Measurements from ENCODE around the gene TFCP2. TPM values are rescaled to one million over a fixed set of nuclear protein-coding genes. Genes with fewer than 3 reads are reported as not detected.
"Not testable (repeated sequence)": the region's sequence is repeated elsewhere in the genome, so short reads cannot be mapped to it uniquely, and the experiment has no call there.

The TFCP2 gene
- 20.6 TPM for polyA plus RNA-seq (2012; ENCODE audit: missing spikeins)

- peak; percentile 91 for DNase-seq (ENCODE audit: insufficient read length)
- 0 out of 2 replicates have a peak, but pooled peaks have one; percentile 13 for TF ChIP-seq TAF1 (IDR thresholded peaks at IDR 0.05; ENCODE audit: borderline replicate concordance, low read depth, low read length)
- TF ChIP-seq POLR2A (IDR thresholded peaks at IDR 0.05; ENCODE audit: low read depth, low read length), result peak; percentile 62
- peak; percentile 40; the same call in 1 of the 2 replicates for TF ChIP-seq POLR2AphosphoS5 (IDR thresholded peaks at IDR 0.05; ENCODE audit: low read depth, low read length)
- peak; percentile 97 for FAIRE-seq
Observed at GRCh38 chr12:51172515-51173431, at the start of gene TFCP2. Gene TFCP2 (minus strand): TSS chr12:51173135. CDS start chr12:51172422, 713 bp downstream.

DNA sequence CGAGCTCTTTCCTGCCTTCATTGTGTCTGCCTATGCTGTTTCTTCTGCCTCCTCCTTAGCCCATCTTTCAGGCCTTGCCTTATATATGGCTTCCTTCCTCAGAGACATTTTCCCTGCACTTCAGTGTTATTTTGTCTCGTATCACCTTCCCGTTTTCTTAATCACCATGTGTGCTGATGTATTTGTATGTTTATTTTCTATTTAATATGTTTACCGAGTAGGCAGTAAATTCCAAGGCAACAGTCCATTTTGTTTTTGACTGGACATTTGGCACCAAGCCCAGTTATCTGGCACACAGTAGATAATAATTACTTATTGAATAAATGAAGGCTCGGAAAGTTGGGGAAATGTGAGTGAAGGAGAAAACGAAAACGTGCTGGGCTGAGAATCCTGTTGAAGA, 49.5 kb upstream of the TFCP2 start:
- DNase-seq (ENCODE audit: insufficient read length), result no peak
- no peak for FAIRE-seq
- no peak for TF ChIP-seq POLR2A (IDR thresholded peaks at IDR 0.05; ENCODE audit: low read depth, low read length)
- TF ChIP-seq TAF1 (IDR thresholded peaks at IDR 0.05; ENCODE audit: borderline replicate concordance, low read depth, low read length), result no peak
- TF ChIP-seq POLR2AphosphoS5 (IDR thresholded peaks at IDR 0.05; ENCODE audit: low read depth, low read length), result no peak

GRCh38 chr12:51219857-51220256, 46.9 kb upstream of the TFCP2 start:
- DNase-seq (ENCODE audit: insufficient read length), result not testable (repeated sequence)
- FAIRE-seq, result peak; percentile 67

DNA sequence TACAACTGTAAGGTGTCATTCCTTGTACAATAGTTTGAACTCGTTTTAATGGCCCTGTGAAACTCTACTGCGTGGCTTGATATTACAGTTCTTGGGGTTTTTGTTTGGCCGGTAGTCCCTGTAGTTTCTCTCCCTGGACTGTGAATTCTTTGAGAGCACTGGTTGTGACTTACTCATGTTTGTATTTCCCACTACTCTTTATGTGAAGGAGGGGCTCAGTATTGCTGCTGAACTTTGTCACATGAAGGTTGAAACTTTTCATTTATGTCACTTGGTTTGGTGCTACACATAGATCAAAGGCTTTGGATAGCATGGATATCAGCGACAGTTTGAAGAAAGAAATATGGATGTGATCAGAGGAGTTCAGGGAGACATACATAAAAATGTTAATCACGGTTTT, 46.4 kb upstream of the TFCP2 start:
- FAIRE-seq, result no peak
- TF ChIP-seq POLR2A (IDR thresholded peaks at IDR 0.05; ENCODE audit: low read depth, low read length) (no peak), TAF1 (IDR thresholded peaks at IDR 0.05; ENCODE audit: borderline replicate concordance, low read depth, low read length) (no peak), POLR2AphosphoS5 (IDR thresholded peaks at IDR 0.05; ENCODE audit: low read depth, low read length) (no peak)
- no peak for DNase-seq (ENCODE audit: insufficient read length)

- TF ChIP-seq POLR2AphosphoS5 (IDR thresholded peaks at IDR 0.05; ENCODE audit: low read depth, low read length), result no peak
- TF ChIP-seq TAF1 (IDR thresholded peaks at IDR 0.05; ENCODE audit: borderline replicate concordance, low read depth, low read length), result no peak
- TF ChIP-seq POLR2A (IDR thresholded peaks at IDR 0.05; ENCODE audit: low read depth, low read length), result no peak
- no peak for FAIRE-seq
- DNase-seq (ENCODE audit: insufficient read length), result no peak
Observed at GRCh38 chr12:51218607-51219161, 45.7 kb upstream of the TFCP2 start.

DNA sequence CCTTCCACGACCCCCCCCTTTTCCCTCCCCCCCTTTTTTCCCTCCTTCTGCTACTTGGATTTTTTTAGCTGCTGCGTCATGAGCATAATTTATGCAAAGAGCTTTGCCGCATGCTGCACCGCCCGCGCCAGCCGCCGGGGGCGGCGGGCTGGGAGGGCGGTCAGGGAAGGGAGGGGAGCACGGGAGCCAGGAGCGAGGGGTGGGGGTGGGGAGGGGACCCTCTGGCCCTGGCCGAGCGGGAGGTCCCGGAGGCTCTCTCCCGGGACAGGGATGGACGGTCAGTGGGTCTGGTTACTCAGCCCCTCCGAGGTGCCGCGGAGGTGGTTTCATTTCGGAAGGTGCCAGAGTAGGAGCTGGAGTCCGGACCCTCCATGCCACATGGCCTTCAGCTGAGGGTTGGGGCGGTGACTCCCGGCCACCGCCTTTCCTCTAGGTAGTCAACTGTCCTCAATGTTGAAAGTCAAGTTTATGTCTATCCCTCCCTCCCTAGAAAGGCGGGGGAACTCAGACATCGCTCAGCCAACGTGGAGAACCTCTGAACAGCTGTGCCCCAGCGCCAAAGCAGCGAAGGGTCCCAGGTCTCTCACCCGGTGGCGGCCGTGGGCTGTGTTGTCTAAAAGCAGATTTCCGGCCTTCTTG, 45.2 kb upstream of the TFCP2 start, which contains the start of gene POU6F1:
Gene POU6F1 (minus strand): TSS at position 95 of the 639 bp plus-strand sequence. CDS start 11,226 bp downstream, outside the sequence.
- FAIRE-seq, result peak; percentile 38
- TF ChIP-seq TAF1 (IDR thresholded peaks at IDR 0.05; ENCODE audit: borderline replicate concordance, low read depth, low read length) (peak; percentile 39; the same call in 1 of the 2 replicates), POLR2A (IDR thresholded peaks at IDR 0.05; ENCODE audit: low read depth, low read length) (peak; percentile 60), POLR2AphosphoS5 (IDR thresholded peaks at IDR 0.05; ENCODE audit: low read depth, low read length) (peak; percentile 58)
- DNase-seq (ENCODE audit: insufficient read length), result peak; percentile 87

DNA sequence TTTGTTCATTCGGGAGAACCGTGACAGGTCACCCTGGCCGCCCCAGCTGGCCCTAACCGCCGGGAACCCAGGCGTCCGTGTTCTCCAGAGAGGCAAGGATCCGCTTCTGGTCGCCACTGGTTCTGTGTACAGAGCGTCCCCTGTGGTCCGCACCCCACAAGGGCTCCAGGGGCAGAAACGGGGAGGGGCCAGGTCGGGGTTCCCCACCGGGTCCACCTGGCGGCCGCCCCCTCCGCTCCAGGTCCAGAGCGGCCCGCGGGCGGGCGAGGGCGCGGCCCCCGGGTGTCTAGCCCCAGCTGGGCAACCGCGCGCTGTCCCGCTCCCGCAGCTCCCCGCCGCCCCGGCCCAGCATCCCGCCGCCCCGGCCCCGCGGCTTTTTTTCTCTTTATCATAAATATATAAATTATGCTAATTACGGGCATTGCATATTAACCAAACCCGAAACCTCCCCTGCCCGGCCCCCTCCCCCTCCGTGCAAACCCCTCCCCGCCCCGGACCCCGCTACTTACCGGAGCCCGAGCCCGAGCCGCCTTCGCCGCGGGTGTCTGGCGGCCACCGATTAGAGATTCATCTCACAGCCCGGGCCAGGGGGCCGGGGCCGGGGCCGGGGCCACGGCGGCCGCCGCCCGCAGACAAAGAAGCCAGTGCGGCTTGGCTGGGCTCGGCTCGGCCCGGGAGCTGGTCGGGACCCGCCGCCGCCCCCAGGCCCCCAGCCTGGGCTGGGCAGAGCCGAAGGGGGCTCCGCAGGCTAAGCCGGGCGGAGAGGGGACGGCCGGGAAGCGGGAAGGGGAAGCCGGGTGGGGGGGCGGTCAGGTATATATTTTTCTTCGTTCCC, 44.4 kb upstream of the TFCP2 start:
- FAIRE-seq (no peak), DNase-seq (ENCODE audit: insufficient read length) (peak; percentile 75)
- peak; percentile 36; the same call in 1 of the 2 replicates for TF ChIP-seq POLR2A (IDR thresholded peaks at IDR 0.05; ENCODE audit: low read depth, low read length)
- no peak for TF ChIP-seq TAF1 (IDR thresholded peaks at IDR 0.05; ENCODE audit: borderline replicate concordance, low read depth, low read length)

DNA sequence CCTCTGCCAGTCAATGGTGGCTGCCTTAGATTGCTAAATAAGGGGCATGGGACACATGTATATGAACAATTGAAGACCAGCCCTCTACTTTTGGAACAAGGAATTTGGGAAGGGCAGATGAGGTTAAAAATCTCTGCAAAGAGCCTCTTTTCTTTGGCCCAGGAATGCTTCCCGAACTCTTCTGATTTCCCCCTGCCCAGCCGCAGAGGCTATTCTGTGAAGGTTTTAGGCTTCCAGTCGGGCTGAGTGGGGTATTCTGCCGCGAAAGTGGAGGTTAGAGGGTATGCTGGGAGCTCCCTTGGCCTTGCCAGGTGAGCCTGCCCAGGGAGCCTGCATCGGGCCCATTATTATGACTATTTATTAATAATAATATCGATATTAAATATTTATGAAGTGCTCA, 43.7 kb upstream of the TFCP2 start:
- no peak for FAIRE-seq

DNA sequence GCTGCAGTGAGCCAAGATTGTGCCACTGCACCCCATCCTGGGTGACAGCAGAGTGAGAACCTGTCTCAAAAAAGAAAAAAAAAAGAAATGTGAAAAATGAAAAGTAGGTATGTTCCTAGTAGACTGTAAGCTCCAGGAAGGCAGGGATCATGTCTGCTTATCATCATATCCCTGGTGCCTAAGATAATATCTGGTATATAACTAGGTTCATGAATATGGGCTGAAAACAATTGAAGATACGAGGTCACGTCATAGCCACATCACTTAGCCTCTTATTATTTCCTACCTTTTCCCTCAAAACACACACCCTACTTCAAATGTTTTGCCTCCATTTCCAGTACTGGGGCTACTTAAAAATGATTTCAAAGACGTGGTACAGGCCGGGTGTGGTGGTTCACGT, 42.0 kb upstream of the TFCP2 start:
- no peak for FAIRE-seq
- TF ChIP-seq POLR2A (IDR thresholded peaks at IDR 0.05; ENCODE audit: low read depth, low read length), result no peak
- no peak for TF ChIP-seq TAF1 (IDR thresholded peaks at IDR 0.05; ENCODE audit: borderline replicate concordance, low read depth, low read length)
- TF ChIP-seq POLR2AphosphoS5 (IDR thresholded peaks at IDR 0.05; ENCODE audit: low read depth, low read length), result no peak
- no peak for DNase-seq (ENCODE audit: insufficient read length)

More for the DNA sequence above, 43.7 kb upstream of the TFCP2 start:
- TF ChIP-seq POLR2AphosphoS5 (IDR thresholded peaks at IDR 0.05; ENCODE audit: low read depth, low read length), result no peak
- TF ChIP-seq TAF1 (IDR thresholded peaks at IDR 0.05; ENCODE audit: borderline replicate concordance, low read depth, low read length), result no peak
- TF ChIP-seq POLR2A (IDR thresholded peaks at IDR 0.05; ENCODE audit: low read depth, low read length), result no peak
- no peak for DNase-seq (ENCODE audit: insufficient read length)

DNA sequence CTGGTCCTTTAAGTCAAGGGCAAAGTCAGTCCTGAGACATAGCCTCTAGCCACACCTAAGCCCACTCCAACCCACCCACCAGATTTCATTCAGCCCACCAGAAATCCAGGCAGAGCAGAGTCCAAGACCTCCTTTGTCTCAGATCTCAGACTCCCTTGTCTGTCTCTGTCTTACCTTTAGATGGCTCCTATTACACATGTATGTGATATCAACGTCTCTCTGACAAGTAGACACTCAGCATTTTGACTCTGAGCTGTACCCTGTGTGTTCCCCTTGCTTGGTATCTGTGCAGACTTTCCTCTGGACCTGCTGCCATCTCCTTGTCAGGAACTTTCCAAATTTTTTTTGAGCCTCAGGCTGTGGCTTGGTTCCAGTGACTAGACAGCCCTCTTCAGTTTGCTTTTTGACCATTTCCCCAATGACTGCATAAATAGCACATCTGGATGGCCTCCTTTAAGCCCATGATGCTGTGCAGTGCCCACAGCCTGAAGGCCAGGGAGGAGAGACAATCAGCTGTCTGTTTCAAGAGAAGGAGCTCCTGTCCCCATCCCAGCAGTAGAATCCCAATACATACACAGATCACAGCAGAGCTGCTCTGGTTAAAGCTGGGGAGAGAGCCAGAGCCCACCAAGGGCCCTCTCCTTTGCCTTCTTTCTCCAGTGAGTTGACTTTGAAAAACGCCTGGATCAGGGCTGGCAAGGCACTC, 37.9 kb upstream of the TFCP2 start:
- DNase-seq (ENCODE audit: insufficient read length) (no peak), FAIRE-seq (no peak)
- no peak for TF ChIP-seq TAF1 (IDR thresholded peaks at IDR 0.05; ENCODE audit: borderline replicate concordance, low read depth, low read length)
- TF ChIP-seq POLR2A (IDR thresholded peaks at IDR 0.05; ENCODE audit: low read depth, low read length), result no peak
- no peak for TF ChIP-seq POLR2AphosphoS5 (IDR thresholded peaks at IDR 0.05; ENCODE audit: low read depth, low read length)
